ENCODE measurements around the gene CHI3L2. TPM values are rescaled to one million over a fixed set of nuclear protein-coding genes. Genes with fewer than 3 reads are reported as not detected.

CHI3L2 gene
- polyA plus RNA-seq, 2 of the 4 experiments (the other 2 are of a cell fraction) = 0.23 to 0.43 TPM

DNA sequence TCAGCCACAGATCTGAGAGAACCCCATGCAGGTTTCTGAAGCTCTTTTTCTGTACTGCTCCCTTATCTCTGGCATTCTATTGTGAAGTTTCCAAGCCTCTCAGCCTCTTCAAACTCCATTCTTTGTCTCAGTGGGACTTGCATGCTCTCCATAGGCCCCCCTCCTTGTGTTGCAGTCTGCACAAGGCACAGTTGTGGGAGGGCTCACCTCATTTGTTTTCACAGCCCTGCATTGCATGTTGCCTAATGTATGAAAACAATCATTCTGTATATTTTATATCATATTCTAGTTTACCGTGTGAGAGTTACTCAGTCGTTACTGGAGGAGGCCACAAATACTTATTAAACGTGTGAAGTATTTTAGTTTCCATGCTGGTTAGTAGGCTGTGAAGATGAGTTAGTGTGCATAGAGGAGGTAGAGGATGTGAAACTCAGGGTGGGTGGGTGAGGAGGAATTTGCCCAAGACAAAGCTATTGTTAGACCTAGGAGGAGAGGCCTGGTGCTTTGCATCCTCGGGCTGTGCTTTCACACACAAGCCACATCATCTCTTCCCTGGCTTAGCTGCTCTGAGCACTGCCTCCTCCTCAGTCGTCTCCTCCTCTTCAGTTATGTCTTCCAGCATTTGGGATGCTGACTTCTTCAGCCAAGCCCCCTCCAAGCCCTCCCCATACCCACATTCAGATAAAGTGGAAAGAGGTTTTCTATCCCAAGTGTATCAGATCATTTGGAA, 7.8 kb upstream of the CHI3L2 start:
- Histone ChIP-seq H3K27ac (no peak overlapping the region), H3K4me1 (no peaks in the 10 kb centered on the region), H3K4me3 (no peak overlapping the region), H3K4me2 (no peak overlapping the region), H3K9me3 (no peaks in the 10 kb centered on the region)
- DNase-seq (ENCODE audit: low read depth in 1 of 2, low spot score in 1 of 2) = no peak
- CTCF ChIA-PET = interaction anchor here (0.7 to 13.8 kb wide), 4 partner anchors 21 to 550 kb away, joined by 3 to 174 read pairs (median 4); no protein-coding TSS in a partner anchor
- POLR2A ChIA-PET = no interaction called here
- TF ChIP-seq EHF (CRISPR knock-in tag; IDR thresholded peaks at IDR 0.05) (no peak), MAFK (IDR thresholded peaks at IDR 0.05; ENCODE audit: partially characterized antibody) (no peak), ZFP36 (IDR thresholded peaks at IDR 0.05; ENCODE audit: borderline replicate concordance, partially characterized antibody) (no peak), EP300 (IDR thresholded peaks at IDR 0.05) (no peak), HOXA7 (CRISPR knock-in tag; IDR thresholded peaks at IDR 0.05) (no peak), HMGXB4 (CRISPR knock-in tag; IDR thresholded peaks at IDR 0.05; ENCODE audit: borderline replicate concordance) (no peak), SREBF2 (IDR thresholded peaks at IDR 0.05) (no peak), USF2 (IDR thresholded peaks at IDR 0.05) (no peak), JUN (IDR thresholded peaks at IDR 0.05) (no peak), SMC3 (IDR thresholded peaks at IDR 0.05) (no peak), FOXS1 (CRISPR knock-in tag; IDR thresholded peaks at IDR 0.05) (no peak)
- TF ChIP-seq, protein P1, sequence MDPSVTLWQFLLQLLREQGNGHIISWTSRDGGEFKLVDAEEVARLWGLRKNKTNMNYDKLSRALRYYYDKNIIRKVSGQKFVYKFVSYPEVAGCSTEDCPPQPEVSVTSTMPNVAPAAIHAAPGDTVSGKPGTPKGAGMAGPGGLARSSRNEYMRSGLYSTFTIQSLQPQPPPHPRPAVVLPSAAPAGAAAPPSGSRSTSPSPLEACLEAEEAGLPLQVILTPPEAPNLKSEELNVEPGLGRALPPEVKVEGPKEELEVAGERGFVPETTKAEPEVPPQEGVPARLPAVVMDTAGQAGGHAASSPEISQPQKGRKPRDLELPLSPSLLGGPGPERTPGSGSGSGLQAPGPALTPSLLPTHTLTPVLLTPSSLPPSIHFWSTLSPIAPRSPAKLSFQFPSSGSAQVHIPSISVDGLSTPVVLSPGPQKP (IDR thresholded peaks at IDR 0.05; ENCODE audit: low read depth, low read length) = no peak
- WGBS (ENCODE audit: missing lambda C conversion rate) = 59% methylated on average over 5 of the region's 5 CpGs
- no peak for ATAC-seq
- no peak for FAIRE-seq

DNA sequence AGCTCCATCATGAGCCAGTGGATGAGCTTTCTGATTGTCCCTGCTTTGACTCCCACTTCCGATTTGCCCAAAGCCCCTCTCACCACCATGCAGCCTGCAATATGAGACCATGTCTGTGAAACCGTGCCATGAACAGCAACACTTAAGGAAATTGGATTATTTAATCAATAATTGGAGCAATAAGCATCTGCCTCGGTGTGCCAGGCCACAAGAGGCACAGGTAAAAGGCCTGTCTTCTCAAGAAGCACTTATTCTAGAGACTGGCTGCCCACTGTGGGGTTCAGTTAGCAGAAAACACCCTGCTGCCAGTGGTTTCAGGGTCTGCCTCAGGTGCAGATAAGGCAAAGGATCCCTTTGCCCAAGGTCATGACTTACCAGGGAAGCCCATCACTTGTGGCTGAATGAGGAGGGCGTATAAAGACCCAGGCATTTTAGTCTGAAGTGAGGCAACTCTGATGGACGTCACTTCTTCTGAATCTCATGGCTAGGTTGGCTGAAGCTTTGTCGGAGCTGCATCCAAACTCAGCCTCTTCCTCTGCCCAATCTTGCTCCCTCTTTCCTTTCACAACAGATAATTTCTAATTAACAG, 7.1 kb upstream of the CHI3L2 start:
- Histone ChIP-seq H3K4me2 (no peak overlapping the region), H3K9me3 (no peaks in the 10 kb centered on the region), H3K4me1 (no peaks in the 10 kb centered on the region), H3K27ac (no peak overlapping the region), H3K4me3 (no peak overlapping the region)
- ATAC-seq (no peak), FAIRE-seq (no peak), DNase-seq (ENCODE audit: low read depth in 1 of 2, low spot score in 1 of 2) (no peak)
- ChIA-PET POLR2A (no interaction called here), CTCF (interaction anchor here (1.1 to 13.8 kb wide), 3 partner anchors 21 to 177 kb away, joined by 3 to 174 read pairs (median 5); no protein-coding TSS in a partner anchor)
- 72% methylated on average over 5 of the region's 6 CpGs for whole genome bisulfite sequencing (ENCODE audit: missing lambda C conversion rate)
- TF ChIP-seq HES2 (IDR thresholded peaks at IDR 0.05) = no peak
- TF ChIP-seq PBX3 (IDR thresholded peaks at IDR 0.05) = no peak
- no peak for TF ChIP-seq ZNF302 (CRISPR knock-in tag; IDR thresholded peaks at IDR 0.05)
- TF ChIP-seq KDM1A (IDR thresholded peaks at IDR 0.05; ENCODE audit: low read depth) = no peak
- no peak for TF ChIP-seq FOXS1 (CRISPR knock-in tag; IDR thresholded peaks at IDR 0.05)
- TF ChIP-seq ESRRA (IDR thresholded peaks at IDR 0.05; ENCODE audit: borderline replicate concordance, low read length) = no peak
- no peak for TF ChIP-seq TP53 (CRISPR knock-in tag; IDR thresholded peaks at IDR 0.05)
- no peak for TF ChIP-seq ZSCAN20 (CRISPR knock-in tag; IDR thresholded peaks at IDR 0.05)
- TF ChIP-seq RNF2 (IDR thresholded peaks at IDR 0.05; ENCODE audit: borderline replicate concordance, low read depth) = no peak
- no peak for TF ChIP-seq NFE2L2 (conservative IDR thresholded peaks at IDR 0.05; ENCODE audit: low read length)
- TF ChIP-seq ZC3H11A (IDR thresholded peaks at IDR 0.05) = no peak
- TF ChIP-seq, protein P2, sequence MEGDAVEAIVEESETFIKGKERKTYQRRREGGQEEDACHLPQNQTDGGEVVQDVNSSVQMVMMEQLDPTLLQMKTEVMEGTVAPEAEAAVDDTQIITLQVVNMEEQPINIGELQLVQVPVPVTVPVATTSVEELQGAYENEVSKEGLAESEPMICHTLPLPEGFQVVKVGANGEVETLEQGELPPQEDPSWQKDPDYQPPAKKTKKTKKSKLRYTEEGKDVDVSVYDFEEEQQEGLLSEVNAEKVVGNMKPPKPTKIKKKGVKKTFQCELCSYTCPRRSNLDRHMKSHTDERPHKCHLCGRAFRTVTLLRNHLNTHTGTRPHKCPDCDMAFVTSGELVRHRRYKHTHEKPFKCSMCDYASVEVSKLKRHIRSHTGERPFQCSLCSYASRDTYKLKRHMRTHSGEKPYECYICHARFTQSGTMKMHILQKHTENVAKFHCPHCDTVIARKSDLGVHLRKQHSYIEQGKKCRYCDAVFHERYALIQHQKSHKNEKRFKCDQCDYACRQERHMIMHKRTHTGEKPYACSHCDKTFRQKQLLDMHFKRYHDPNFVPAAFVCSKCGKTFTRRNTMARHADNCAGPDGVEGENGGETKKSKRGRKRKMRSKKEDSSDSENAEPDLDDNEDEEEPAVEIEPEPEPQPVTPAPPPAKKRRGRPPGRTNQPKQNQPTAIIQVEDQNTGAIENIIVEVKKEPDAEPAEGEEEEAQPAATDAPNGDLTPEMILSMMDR (IDR thresholded peaks at IDR 0.05) = no peak
- no peak for TF ChIP-seq USF2 (IDR thresholded peaks at IDR 0.05)
- TF ChIP-seq SMC3 (IDR thresholded peaks at IDR 0.05) = no peak
- TF ChIP-seq HOXA7 (CRISPR knock-in tag; IDR thresholded peaks at IDR 0.05) = no peak
- TF ChIP-seq, protein P3, sequence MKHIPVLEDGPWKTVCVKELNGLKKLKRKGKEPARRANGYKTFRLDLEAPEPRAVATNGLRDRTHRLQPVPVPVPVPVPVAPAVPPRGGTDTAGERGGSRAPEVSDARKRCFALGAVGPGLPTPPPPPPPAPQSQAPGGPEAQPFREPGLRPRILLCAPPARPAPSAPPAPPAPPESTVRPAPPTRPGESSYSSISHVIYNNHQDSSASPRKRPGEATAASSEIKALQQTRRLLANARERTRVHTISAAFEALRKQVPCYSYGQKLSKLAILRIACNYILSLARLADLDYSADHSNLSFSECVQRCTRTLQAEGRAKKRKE (CRISPR knock-in tag; IDR thresholded peaks at IDR 0.05; ENCODE audit: low read depth) = no peak

All from A549 (cell line).